HG02610 (cell line): ENCODE results near the gene OBSCN.
"Not testable (repeated sequence)": the region's sequence is repeated elsewhere in the genome, so short reads cannot be mapped to it uniquely, and the experiment has no call there.

Source experiments
- ATAC-seq: cut with Tn5 transposase; IDR thresholded peaks from one replicate; pipeline ENCODE4 v1.9.1; 2021; ENCODE audit warnings: mild to moderate bottlenecking, moderate library complexity; ENCODE audit not compliant: unreplicated experiment

OBSCN gene

DNA sequence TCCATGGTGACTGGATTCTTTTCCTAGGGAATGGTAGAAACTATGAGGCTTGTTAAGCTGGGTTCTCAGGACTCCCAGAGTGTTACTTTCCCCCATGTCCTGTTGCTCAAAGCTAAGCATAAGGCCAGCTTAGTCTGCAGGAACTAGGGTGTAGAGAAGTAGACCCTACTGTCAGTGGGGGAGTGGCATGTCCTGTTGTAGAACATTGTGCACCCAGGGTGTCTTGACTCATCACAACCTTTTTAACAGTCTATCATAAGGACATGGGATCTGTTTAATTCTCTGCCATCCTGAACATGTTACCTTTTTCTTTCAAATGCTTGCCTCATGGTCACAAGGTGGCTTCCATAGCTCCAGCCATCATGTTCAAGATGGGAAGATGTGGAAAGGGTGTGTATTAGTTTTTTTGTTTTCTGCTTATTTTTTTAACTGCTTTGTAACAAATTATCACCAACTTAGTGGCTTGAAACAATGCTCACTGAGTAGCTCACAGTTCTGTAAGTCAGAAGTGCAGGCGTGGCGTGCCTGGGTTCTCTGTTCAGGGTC is 17.4 kb downstream of the OBSCN start:
- no peak for ATAC-seq

GRCh38 chr1:228225740-228226139 is 17.9 kb downstream of the OBSCN start:
- no peak for ATAC-seq

DNA sequence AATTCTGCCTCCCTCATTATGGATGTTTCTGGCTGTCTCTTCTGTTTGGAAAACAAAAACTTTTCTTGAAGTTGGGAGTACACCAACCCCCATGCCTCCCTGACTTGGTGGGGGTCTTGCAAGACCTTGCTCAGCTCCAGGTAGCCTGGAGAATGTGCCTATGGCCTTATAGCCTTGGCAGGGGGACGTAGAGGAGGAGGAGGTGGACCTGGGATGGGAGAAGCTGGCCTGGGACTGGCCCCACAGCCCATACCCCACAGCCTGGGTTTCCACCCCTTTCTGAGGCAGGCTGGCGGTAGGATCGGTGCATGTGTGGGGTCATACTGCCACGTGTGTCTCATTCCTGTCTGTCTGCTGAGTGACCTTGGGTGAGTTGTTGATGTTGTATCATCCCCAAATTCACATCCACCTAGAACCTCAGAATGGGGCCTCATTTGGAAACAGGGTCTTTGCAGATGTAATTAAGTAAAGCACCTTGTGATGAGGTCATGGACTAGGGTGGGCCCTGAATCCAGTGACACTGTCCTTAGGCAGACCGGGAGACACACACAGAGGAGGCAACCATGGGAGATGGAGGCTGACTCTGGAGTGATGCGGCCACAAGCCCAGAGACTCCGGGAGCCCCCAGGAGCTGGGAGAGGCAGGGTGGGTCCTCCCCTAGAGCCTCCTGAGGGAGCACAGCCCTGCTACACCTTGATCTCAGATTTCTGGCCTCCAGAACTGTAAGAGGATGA is 18.5 kb downstream of the OBSCN start:
- ATAC-seq = no peak

- no peak for ATAC-seq
Measured at GRCh38 chr1:228226956-228227791, 19.3 kb downstream of the OBSCN start.

DNA sequence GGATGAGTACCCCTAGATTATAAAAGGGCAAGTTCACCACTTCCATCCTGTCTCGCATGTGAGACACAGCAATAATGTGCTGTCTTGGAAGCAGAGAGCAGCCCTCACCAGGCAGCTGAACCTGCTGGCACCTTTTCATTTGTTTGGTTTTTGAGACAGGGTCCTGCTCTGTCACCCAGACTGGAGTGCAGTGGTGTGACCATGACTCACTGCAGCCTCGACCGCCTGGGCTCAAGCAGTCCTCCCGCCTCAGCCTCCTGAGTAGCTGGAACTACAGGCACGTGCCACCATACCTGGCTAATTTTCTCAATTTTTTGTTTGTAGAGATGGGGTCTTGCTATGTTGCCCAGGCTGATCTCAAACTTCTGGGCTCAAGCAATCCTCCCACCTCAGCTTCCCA is 20.3 kb downstream of the OBSCN start:
- ATAC-seq = not testable (repeated sequence)

- no peak for ATAC-seq
Measured at GRCh38 chr1:228228601-228229074, 20.8 kb downstream of the OBSCN start.

DNA sequence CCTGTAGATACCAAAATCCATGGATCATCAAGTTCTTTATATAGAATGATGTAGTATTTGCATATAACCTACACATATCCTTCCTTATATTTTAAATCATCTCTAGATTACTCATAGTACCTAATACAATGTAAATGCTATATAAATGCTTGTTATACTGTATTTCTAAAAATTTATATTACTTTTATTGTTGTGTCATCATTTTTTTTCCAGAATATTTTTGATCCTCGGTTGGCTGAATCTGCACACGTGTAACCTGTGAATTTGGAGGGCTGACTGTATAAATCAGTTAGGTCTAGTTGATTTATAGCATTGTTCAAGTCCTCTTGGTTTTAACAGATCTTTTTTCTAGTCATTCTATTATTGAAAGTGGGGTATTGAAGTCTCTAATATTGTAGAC is 23.3 kb downstream of the OBSCN start:
- no peak for ATAC-seq

GRCh38 chr1:228233136-228233535 is 25.3 kb downstream of the OBSCN start:
- ATAC-seq = no peak

DNA sequence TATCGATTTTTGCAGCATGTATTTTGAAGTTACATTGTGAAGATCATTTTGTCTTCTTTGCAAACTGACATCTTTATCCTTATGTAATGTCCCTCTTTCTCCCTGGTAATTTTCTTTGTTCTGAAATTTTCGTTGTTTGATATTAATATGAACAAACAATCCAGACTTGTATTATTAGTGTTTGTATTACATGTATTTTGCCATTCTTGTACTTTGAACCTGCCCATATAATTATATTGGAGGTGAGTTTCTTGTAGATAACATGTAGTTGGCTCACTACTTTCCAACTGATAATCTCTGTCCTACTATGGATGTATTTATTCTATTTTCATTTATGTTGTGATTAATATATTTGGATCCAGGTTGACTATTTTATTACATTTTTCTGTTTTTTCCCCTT is 27.1 kb downstream of the OBSCN start:
- no peak for ATAC-seq

GRCh38 chr1:228236744-228237143 is 28.9 kb downstream of the OBSCN start:
- no peak for ATAC-seq

GRCh38 chr1:228238007-228238406 is 30.2 kb downstream of the OBSCN start:
- no peak for ATAC-seq

GRCh38 chr1:228238461-228238860 is 30.6 kb downstream of the OBSCN start:
- no peak for ATAC-seq

- ATAC-seq = no peak
Measured at GRCh38 chr1:228240411-228241240, 32.8 kb downstream of the OBSCN start.

GRCh38 chr1:228241259-228241658 is 33.4 kb downstream of the OBSCN start:
- ATAC-seq = no peak

GRCh38 chr1:228242409-228242808 is 34.6 kb downstream of the OBSCN start:
- ATAC-seq = no peak

DNA sequence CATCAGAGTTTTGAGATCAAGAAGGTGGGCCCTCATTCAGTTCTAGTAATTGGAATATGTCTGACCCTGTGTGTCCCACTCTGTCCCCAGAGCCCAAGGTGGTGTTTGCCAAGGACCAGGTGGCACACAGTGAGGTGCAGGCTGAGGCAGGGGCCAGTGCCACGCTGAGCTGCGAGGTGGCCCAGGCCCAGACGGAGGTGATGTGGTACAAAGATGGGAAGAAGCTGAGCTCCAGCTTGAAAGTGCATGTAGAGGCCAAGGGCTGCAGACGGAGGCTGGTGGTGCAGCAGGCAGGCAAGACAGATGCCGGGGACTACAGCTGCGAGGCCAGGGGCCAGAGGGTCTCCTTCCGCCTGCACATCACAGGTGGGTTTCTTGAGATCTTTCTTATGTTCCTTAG is 35.2 kb downstream of the OBSCN start:
- ATAC-seq = no peak

GRCh38 chr1:228243989-228244388 is 36.1 kb downstream of the OBSCN start:
- not testable (repeated sequence) for ATAC-seq

DNA sequence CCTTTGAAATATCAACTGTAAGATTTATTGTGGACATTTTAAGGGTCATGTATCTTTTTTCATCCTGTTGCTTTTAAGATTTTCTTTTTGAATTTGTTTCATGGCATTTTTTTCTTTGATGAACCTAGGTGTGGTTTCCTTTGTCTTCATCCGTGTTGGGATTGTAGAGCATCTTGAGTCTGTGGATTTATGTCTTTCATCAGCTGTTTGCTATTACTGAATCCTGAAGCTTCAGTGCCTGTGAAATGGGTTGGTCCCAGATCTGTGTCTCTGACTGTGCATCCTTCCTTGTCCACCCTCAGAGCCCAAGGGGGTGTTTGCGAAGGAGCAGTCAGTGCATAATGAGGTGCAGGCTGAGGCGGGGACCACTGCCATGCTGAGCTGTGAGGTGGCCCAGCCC is 37.3 kb downstream of the OBSCN start:
- no peak for ATAC-seq

DNA sequence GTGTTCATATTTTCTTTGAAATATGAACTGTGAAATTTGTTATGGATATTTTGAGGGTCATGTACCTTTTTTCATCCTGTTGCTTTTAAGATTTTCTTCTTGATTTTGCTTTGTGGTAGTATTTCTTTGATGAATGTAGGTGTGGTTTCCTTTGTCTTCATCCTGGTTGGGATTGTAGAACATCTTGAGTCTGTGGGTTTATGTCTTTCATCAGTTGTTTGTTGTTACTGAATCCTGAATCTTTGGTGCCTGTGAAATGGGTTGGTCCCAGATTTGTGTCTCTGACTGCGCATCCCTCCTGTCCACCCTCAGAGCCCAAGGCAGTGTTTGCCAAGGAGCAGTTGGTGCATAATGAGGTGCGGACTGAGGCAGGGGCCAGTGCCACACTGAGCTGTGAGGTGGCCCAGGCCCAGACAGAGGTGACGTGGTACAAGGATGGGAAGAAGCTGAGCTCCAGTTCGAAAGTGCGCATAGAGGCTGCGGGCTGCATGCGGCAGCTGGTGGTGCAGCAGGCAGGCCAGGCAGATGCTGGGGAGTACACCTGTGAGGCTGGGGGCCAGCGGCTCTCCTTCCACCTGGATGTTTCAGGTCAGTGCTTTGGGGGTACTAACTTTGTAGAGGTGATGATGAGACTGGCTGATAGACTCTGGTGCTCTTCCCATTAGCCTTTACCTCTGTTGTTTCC is 38.5 kb downstream of the OBSCN start:
- no peak for ATAC-seq

DNA sequence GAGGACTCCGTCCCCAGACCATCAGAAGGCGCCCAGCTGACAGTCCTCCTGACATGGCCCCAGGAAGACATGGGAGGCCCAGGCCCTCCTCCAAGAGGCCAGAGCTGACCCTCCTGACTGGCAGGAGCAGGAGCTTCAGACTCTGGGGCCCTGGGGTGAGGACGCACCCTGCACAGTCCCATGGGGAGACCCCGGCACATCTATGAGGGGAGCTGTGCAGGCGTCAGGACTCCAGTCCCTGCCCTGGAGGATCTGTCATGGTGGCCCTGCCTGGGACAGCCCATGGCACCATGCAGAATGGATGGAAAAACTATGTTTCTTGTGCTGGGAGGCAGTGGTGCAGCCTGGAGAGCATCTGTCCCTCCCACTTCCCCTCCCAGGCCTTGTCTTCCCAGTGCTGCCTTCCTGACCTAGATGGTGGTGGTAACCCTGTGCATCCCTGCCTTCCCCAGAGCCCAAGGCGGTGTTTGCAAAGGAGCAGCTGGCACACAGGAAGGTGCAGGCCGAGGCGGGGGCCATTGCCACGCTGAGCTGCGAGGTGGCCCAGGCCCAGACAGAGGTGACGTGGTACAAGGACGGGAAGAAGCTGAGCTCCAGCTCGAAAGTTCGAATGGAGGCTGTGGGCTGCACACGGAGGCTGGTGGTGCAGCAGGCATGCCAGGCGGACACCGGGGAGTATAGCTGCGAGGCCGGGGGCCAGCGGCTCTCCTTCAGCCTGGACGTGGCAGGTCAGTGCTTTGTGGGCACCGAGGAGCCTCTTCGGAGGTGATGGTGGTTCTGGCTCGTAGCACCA is 41.9 kb downstream of the OBSCN start:
- ATAC-seq = no peak
